C1 segment of cervical spinal cord (tissue), 14 donors: Measurements from ENCODE around the gene GUCY2D.

Experiments used
- DNase-seq, 14 donors: peaks; one replicate each; lab custom pipeline; 2025; lab: John Stamatoyannopoulos, UW

Gene GUCY2D

DNA sequence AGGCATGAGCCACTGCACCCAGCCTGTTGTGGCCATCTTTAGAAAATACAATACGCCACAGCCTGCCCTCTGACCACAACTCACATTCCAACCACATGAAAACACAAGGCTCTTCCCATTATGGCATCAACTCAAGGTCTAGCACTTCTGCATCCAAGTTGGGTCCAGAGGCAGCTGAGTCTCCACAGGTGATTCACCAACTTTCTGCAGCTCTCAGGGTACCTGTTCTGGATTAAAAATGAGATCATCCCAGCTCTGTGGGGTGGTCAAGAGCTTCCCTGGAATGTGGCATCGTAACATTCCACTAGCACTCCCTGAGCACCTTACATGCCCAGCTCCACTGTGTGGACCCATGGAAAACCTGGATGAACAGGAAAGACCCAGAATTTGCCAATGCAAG is 9.9 kb upstream of the GUCY2D start:
- DNase-seq, result no peak

DNA sequence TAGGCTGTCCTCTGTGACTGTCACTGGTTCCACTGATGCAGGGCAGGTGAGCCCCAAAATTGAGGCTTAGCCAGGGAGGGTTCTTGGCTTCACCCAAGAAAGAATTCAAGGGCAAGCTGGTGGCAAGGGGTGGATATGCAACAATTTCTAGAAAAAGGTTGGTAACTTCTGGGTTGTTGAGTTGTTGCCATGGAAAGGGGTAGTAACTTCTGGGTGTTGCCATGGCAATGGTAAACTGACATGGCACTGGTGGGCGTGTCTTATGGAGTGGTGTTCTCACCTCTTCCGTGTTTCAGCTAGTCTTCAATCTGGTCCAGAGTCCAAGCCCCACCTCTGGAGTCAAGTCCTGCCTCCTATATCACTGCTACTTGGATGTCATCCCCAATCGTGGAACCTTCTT is 9.5 kb upstream of the GUCY2D start:
- DNase-seq, result no peak

DNA sequence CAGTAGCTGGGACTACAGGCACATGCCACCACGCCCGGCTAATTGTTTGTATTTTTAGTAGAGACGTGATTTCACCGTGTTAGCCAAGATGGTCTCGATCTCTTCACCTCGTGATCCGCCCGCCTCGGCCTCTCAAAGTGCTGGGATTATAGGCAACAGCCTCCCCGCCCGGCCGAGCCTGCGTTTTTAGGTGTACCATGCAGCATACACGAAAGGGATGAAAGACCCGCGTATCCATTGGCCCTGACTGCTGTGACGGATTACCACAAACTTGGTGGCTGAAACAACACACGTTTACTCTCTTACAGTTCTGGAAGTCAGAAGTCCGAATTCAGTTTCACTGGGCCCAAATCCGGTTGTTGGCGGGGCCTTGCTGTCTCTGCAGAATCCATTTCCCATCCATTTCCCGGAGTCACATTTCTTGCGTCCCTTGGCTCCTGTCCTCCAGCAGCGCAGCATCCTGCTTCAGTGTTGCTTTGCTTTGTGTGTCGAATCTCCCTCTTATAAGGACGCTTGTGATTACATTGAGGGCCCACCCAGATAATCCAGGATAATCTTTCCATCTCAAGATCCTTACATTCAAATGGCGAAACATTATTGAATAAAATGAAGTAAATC is 8.3 kb upstream of the GUCY2D start:
- DNase-seq, result no peak

GRCh38 chr17:7995724-7996123 is 6.7 kb upstream of the GUCY2D start:
- DNase-seq, result no peak

GRCh38 chr17:7997186-7997585 is 5.2 kb upstream of the GUCY2D start:
- no peak for DNase-seq

DNA sequence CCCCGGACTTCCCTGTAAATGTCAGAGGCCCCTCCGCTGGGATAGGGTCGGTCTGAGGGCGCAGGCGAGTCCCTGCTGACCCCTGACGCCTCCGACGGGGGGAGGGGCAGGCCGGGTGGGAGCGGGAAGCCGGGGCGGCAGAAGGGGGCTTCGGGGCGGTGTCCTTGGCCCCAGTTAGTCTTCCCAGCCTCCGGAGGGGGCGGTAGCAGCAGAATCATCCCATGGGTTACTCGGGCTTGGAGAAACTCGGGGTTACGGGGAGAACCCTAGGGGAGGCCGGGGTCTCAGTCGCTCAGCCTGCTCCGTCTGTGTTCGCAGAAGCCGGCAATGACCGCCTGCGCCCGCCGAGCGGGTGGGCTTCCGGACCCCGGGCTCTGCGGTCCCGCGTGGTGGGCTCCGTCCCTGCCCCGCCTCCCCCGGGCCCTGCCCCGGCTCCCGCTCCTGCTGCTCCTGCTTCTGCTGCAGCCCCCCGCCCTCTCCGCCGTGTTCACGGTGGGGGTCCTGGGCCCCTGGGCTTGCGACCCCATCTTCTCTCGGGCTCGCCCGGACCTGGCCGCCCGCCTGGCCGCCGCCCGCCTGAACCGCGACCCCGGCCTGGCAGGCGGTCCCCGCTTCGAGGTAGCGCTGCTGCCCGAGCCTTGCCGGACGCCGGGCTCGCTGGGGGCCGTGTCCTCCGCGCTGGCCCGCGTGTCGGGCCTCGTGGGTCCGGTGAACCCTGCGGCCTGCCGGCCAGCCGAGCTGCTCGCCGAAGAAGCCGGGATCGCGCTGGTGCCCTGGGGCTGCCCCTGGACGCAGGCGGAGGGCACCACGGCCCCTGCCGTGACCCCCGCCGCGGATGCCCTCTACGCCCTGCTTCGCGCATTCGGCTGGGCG is 542 bp downstream of the GUCY2D start:
- DNase-seq, result no peak

- DNase-seq, result no peak
Observed at GRCh38 chr17:8003594-8004181, 1.3 kb downstream of the GUCY2D start.

DNA sequence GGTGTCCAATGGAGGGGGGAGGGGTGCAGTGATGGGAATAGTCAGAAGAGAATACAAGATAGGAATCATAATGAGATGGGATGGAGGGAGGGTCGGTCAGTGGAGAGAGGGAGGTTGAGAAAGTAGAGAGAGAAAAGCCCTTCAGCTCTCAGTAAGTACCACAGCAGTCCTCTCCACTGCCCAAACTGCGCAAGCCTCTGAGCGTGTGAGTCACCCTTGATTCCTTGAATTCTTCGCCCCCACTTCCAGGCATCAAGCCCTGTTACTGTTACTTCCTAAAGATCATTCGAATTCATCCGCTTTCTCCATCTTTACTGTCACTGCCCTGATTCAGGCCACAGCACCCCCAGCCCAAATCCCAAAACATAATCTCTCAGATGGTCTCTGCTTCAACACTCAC is 2.5 kb downstream of the GUCY2D start:
- no peak for DNase-seq

DNA sequence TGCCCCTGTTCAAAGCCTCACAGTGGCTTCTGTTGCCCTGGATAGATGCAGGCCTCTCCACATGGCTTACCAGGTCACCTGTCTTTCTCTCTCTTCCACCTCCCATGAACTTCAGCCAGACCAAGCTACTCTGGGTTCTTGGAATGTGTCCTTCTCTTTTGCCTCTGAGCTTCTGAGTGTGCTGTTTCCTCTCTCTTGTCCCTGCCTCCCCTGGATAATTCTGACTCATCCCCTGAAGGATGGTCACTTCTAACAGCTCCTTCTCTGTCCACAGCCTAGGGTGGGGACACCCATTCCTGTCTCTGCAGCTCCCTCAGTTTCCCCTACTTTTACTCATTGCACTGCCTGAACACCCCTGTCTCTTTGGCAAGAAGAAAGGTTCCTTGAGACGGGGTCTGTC is 2.9 kb downstream of the GUCY2D start:
- no peak for DNase-seq

- DNase-seq, result no peak
Observed at GRCh38 chr17:8005967-8006730, 3.7 kb downstream of the GUCY2D start.

DNA sequence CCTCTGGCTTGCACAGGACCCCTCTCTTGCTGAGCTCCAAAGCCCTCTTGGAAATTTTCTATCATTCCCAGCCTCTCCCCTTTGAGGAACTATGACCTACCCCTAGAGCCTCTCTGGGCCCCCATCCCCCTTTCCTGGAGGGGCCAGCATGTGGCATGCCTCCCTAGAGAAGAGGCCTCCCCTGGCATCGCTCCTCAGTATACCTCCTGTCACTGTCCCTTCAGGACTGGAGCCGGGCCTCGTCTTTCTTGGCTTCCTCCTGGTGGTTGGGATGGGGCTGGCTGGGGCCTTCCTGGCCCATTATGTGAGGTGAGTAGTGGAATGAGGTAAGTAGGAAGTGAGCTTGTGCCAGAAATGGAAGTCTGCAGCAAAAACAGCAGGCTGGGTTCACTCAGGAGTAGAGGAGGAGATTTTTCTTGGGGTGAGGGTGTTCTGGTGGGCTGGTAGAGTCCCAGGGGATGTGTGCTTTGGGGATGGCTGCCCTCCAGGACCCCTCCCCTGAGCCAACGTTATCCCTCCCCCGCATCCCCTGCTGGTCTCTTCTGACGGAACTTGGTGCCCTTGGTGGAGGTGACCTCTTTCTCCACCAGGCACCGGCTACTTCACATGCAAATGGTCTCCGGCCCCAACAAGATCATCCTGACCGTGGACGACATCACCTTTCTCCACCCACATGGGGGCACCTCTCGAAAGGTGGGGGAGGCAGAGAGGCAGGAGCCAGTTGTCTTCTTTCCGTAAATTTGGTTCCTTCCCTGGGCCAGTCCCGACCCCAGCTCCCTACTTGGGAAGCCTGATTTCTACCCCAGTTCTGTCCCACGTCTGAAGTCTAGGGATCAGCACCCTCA is 4.6 kb downstream of the GUCY2D start:
- no peak for DNase-seq

GRCh38 chr17:8007836-8008235 is 5.4 kb downstream of the GUCY2D start:
- DNase-seq, result no peak

- DNase-seq, result no peak
Observed at GRCh38 chr17:8012045-8012580, 9.7 kb downstream of the GUCY2D start.

- DNase-seq, result no peak
Observed at GRCh38 chr17:8012996-8013640, 10.7 kb downstream of the GUCY2D start.

DNA sequence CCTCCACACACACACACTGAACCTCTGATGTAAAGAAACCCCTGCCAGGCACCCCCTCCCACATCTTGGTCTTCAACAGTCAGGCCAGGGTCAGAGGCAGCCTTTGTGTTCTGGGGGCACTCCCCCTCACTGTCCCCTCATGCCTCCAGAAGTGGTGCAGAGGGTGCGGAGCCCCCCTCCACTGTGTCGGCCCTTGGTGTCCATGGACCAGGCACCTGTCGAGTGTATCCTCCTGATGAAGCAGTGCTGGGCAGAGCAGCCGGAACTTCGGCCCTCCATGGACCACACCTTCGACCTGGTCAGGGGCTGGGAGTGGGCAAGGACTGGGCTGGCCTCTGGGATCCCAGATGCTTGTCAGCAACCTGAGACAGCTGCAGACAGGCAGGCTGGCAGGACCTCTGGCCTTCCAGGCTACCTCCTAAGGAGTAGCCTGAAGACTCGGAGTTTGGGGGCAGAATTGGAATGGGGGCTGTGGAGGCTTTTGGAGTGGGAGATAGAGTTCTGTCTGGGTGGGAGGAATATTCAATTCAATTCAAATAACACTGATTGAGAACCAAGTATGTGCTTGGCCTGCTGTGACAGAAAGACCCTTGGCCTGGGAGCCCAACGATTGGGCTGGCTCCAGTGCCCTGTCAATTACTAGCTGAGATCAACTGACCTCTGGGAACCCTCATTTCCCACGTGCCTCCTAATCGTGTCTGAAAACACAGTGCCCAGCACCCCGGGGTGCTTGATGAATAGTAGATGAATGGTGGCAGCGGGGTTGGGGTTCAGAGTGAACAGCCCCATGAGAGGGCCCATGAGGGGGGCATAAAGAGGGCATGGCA is 11.5 kb downstream of the GUCY2D start:
- no peak for DNase-seq

DNA sequence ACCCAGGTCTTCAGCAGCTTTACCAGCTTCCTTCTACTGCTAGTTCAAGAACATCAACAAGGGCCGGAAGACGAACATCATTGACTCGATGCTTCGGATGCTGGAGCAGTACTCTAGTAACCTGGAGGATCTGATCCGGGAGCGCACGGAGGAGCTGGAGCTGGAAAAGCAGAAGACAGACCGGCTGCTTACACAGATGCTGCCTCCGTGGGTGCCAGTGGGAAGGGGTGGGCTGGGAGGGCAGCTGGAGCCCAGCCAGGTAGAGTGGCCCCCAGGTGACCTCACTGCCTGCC is 12.1 kb downstream of the GUCY2D start:
- DNase-seq, result no peak

DNA sequence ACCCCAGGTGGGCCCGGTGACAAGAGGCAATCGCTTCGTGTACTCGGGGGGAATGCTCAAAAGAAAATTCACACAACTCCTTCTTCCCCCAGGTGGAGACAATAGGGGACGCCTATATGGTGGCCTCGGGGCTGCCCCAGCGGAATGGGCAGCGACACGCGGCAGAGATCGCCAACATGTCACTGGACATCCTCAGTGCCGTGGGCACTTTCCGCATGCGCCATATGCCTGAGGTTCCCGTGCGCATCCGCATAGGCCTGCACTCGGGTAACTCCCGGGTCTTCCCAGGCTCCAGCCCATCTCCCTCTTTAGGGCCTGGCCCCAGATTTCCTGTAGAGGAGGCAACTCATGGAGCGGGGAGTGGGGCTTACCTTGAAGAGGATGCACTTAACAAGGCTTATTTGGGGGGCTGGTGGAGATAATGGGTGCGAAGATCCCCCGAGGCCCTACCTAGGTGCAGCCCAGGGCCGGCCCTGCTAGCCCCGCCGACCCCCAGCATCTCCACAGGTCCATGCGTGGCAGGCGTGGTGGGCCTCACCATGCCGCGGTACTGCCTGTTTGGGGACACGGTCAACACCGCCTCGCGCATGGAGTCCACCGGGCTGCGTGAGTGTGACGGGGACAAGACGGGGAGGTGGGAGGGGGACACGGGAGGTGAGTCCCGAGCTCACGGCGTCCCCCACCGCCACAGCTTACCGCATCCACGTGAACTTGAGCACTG is 13.0 kb downstream of the GUCY2D start:
- no peak for DNase-seq

GRCh38 chr17:8015957-8016631 is 13.7 kb downstream of the GUCY2D start:
- DNase-seq, result no peak
